Transverse colon (tissue), 4 donors: Measurements from ENCODE around the gene NEK8.

Experiments
- EP300 ChIP-seq: sonication (generic); formaldehyde crosslinking; IDR thresholded peaks from one replicate; pipeline ENCODE4 v1.6.1; 2017; ENCODE audit warnings: antibody characterized with exemption, low read depth
- POLR2A ChIP-seq: fragments of 450-650 bp; IDR thresholded peaks from one replicate; pipeline ENCODE4 v1.6.1; 2016; ENCODE audit warnings: antibody characterized with exemption, mild to moderate bottlenecking, moderate library complexity
- POLR2AphosphoS5 ChIP-seq, 3 donors: sonication (generic); formaldehyde crosslinking; IDR thresholded peaks; one replicate each; pipeline ENCODE4 v1.6.1; 2016; ENCODE audit warnings: antibody characterized with exemption in 3 of 3
- TF ChIP-seq, protein P1 (sequence below), 5 experiments: fragments of 200-600 bp in 3 of 5; fragments of 450-650 bp in 2 of 5; sonication (generic) in 3 of 5; IDR thresholded peaks; 1 replicate in 2 of 5; 2 replicates in 3 of 5; pipeline ENCODE4 v1.5.1; 2016 to 2017; ENCODE audit warnings: antibody characterized with exemption in 5 of 5, inconsistent platforms in 3 of 5, mild to moderate bottlenecking in 2 of 5, moderate library complexity in 1 of 5

DNA sequence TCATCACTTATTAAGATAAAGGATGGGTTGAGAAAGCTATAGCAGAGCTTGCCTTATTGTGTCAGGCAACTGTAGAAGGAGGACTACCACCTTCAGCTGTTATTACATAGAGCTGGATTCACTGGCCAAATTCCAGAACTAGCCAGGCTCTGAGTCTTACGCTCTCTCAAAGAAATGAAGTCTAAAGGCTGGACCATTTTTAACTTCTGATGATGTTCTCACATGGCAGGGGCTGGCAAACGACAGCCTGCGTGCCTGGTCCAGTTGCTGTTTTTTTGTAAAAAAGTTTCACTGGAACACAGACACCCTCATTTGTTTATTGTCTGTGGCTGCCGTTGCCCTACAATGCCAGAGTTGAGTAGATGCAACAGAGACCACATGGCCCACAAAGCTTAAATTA, 36.5 kb downstream of the NEK8 start:
- TF ChIP-seq, protein P1, sequence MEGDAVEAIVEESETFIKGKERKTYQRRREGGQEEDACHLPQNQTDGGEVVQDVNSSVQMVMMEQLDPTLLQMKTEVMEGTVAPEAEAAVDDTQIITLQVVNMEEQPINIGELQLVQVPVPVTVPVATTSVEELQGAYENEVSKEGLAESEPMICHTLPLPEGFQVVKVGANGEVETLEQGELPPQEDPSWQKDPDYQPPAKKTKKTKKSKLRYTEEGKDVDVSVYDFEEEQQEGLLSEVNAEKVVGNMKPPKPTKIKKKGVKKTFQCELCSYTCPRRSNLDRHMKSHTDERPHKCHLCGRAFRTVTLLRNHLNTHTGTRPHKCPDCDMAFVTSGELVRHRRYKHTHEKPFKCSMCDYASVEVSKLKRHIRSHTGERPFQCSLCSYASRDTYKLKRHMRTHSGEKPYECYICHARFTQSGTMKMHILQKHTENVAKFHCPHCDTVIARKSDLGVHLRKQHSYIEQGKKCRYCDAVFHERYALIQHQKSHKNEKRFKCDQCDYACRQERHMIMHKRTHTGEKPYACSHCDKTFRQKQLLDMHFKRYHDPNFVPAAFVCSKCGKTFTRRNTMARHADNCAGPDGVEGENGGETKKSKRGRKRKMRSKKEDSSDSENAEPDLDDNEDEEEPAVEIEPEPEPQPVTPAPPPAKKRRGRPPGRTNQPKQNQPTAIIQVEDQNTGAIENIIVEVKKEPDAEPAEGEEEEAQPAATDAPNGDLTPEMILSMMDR (IDR thresholded peaks at IDR 0.05) = no peak
- TF ChIP-seq POLR2AphosphoS5 (IDR thresholded peaks at IDR 0.05) (no peak), EP300 (no peak), POLR2A (no peak)
